NCI-H187 treated with DMSO at 0.1 percent for 48 hours (cell line): ENCODE data around the gene IL18R1.

Source experiments
- DNase-seq: peaks from one replicate; lab custom pipeline; 2025; lab: John Stamatoyannopoulos, UW

The IL18R1 gene

DNA sequence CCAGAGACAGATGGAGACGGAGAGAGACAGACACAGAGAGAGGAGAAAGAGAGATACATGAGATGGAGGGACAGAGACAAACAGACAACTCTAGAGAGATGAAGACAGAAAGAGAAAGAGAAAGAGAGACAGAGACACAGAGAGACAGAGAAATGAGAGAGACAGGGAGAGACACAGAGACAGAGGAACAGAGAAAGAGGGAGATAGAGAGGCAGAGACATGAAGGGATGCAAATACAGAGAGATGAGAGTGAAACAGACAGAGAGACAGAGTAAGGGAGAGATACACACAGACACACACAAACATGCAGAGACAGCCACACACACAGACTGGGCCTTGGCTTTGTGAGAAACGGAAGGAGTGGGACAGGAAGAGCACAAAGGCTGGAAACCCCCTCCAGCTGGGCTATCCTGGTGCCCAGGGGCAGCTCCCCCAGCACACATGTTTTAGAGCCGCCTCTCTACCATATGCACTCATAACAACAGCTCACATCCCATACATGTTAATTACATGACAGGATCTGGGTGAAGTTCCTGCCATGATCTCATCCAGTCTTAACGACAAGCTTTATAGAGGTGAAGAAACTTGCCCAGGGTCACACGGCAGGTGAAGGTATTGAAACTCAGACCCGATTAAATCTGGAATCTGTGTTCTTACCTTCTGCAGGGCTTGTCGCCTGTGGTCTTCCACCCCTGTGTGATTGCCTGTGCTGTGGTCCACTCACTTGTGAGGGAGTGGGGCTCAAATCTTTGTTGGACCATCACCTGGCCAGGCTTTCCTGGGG lies 32.4 kb downstream of the IL18R1 start:
- DNase-seq, result no peak

DNA sequence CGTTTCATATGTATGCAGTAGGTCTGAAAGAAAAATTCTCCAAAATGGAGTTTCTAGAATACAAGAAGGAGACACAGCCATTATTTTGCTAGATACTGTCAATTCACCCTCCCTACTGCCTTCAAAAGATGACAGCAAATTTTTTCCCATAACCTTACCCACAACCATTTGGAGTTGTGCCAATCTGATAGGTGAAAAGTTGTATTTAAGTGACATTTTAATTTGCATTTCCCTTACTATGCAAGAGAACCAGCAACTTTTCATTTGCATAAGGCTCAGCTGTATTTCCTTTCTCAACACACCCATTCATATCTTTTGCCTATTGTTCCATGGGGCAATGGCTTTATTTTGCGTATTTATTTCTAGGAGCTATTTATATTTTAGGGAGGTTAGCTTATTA lies 36.0 kb downstream of the IL18R1 start:
- DNase-seq, result no peak

DNA sequence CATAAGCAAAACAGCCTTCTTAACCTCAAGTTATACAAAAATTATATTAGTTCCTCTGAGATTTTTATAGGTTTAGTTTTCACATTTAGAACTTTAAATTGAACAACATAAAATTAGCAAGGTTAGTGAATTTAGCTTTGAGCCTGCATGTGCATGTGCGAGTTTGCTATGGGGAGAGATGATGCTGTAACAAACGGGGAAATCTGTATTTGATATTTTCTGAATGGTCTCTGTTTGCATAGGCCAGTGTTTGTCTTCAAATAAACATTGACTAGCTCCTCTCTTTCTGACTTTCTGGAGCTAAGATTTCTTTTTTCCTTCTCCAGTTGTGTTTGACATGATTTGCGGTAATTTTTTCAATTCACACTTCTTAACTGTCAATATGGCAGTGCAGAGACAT lies 36.5 kb downstream of the IL18R1 start:
- no peak for DNase-seq

DNA sequence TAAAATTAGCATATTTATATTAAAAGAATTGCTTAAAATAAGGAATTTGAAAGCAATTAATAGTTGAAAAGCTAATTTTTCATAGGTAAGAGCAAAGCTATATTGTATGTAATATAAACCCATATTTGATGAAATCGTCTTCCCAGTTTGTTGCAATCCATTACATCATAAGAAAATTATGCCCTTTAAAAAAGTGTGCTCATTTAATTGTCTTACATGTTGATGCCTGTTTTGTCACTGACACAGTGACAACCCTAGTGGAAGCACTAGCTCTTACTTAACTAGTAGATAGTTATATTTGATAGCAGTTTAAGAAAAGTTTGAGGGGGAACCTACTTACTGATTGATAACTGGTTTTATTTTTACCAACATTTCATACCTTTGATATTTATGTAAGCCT lies 37.3 kb downstream of the IL18R1 start:
- no peak for DNase-seq

DNA sequence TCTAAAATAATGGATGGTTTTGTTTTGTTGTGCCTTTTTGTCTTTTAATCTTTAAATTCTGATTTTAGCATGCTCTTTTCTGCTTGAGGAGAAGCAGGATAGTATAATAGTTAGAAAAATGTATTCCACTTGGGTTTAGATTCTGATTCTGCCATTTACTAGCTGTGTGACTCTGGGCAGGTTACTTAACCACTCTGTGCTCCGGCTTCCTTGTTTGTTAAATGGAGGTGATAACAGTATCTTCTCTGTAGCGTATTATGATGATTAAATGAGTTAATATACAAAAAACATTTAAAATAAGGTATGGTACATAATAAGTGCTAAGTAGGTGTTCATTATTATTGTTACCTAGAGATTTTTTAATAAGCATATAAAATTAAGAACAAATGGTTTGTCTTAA lies 40.4 kb downstream of the IL18R1 start:
- no peak for DNase-seq

DNA sequence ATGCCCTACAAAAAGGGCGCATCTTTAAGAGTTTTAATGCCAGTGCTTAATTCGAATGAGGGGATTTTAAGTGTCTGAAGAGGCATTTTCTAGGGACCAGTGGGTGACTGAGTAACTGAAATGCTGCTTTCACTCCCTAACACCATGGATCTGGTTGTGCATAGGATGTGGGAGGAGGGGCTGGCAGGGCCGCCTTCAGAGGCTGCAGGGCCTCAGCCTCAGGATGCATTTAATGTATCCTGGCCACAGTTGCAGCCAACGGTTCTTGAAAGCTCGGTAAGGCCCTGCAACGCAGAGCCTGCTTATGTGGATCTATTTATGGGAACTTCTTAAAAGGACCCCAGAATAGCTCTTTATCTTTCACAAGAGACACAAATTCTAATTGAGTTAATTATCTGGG lies 41.6 kb downstream of the IL18R1 start:
- DNase-seq, result no peak

DNA sequence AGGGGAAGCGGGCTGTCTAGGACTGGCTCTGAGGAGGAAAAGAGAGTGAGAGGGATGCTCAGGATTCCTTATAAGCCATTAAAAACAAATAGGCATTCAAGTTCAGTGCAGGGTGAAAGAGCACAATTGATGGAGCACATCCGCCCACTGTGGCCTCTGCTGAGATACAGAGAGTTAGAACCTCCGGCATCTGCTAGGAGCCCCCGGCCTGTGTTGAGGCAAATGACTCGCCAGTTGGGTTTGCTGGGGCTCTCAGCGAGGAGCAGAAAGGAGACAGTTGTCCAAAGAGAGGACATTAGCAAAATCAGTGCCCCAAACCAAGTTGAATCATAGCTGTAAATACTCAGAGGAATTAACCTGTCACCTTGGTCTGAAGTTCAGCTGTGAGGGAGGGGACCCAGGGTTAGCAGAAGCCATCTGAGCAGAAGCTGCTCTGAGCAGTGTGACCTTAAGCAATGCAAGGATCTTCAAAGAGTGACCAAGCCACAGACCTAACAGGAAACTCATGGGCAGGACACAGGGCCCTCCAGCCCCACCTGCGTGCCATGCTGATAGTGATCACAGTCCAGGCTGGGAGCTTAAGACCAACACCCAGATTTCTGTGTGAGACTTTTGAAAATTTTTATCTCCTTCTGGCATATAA lies 44.0 kb downstream of the IL18R1 start:
- no peak for DNase-seq

DNA sequence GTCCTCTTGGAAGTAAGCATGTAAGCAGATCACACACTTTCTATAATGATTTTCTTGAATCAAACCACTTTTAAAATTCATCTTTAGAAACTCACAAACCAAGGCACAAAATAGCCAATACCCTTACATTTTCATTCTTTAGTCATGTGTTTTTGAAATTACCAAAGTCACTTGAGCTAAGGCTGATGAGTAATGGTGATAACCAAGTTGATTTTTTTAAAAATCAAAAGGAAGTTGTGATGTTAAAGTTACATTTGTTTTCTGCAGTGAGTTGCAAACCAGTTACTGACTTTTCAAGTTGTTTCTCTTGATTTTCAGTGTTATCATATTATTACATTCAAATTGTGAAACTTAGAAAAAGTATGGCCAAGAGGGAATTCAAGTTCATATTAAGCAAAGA lies 45.9 kb downstream of the IL18R1 start:
- DNase-seq, result no peak

DNA sequence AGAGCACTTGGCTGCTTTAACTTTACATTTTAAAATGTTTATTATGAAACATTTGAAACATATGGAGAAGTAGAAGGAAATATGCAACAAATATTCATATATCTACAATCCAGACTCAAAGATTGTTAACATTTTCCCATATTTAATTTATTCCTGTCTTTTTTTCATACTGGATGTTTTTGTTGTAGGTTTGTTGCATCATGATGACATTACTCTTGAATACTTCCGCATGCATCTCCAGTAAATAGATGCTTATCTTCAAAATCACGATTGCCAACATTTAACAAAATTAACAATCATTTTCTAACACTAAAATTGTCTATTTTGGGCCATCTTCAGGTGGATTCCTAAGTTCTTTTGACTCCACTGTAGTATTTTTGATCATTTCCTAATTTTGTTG lies 46.3 kb downstream of the IL18R1 start:
- no peak for DNase-seq

DNA sequence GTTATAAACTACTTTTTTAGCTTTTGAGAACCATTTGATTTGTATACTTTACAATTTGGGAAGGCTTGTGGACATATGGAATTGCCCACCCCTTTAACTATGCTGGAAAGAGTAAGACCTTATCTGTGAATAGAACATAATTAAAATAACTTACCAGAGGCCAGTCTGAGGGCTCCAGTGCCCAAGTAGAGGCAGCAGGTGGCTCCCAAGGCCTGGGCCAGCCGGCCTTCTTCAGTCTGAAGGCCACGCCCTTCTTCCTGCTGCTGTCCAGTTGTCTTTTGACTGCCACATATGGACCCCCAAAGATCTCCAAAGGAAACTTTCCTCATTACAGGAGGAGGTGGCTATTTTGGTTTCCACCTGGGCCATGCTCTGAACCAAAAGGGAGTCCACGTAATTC lies 55.4 kb downstream of the IL18R1 start:
- no peak for DNase-seq

DNA sequence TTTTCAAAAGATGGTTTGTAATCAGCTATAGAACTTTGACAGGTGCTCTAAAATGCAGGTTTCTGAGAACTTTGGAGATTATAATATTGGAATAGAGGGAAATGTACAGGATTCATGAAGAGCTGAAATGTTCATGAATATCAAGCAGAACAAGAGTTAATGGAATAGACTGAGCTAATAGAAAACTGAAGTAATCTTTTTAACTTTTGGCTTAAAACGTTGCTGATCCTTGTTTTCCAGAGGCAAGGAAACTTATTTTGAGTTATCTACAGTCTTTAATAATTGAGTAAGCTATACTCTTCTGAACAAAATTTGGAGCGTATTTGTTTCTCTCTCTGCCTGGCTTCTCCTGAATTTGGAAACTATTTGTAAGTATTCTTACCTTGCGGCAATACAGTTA lies 56.6 kb downstream of the IL18R1 start:
- DNase-seq, result no peak

DNA sequence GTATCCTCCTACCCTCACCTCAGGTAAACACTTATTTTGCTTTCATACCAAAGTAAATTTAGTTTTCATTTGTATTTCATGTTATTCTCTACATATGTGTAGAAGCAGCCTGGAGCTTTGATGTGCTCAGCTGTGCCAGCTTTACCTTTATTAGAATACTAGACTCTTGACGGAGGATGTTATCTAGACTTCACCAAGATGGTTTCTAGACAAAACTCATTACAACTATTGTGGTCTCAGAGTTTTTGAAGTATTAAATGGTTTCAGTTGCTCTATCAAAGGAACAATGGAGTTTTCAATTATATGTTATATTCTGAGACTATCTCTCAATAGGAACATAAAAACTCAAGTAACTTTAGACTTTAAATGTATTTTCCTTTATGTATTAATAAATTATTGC lies 62.4 kb downstream of the IL18R1 start:
- DNase-seq, result no peak

DNA sequence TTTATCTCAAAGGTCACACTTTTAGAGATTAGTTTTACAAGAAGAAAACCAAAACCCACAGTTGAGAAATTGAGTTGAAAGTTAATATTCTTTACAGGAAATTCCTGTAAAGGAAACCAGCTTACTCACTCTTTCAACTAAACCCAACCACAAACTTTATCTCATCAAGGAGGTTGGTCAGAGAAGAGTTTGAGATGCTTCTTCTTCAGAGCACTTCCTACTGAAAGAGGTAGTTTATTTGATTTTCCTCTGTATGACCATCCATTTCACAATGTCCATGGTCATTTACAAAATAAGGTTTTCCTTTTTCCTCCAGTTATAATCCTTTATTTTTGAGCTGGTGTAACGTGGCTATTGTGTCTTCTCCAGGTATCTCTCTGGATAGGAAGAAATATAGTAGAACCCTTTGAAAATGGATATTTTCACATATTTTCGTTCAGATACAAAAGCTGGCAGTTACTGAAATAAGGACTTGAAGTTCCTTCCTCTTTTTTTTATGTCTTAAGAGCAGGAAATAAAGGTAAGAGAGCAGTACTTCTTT lies 62.9 kb downstream of the IL18R1 start:
- no peak for DNase-seq

DNA sequence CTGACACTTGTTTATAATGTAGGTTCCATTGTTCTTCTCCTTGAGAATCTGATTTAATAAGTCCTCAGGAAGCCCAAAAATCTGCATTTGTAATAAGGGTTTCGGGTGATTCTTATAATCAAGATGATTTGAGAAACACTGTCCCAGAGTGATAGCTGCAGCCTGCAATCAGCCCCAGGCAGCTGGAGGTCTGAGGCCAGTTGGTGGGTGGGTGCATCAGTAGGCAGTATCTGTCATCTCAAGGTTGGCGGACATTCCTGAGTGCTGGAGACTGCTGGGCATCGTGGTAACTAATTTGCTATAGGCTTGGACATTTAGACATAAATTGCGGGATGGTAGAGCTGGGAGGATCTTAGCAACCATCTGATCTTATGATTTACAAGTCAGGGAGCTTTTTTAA lies 64.7 kb downstream of the IL18R1 start:
- no peak for DNase-seq

DNA sequence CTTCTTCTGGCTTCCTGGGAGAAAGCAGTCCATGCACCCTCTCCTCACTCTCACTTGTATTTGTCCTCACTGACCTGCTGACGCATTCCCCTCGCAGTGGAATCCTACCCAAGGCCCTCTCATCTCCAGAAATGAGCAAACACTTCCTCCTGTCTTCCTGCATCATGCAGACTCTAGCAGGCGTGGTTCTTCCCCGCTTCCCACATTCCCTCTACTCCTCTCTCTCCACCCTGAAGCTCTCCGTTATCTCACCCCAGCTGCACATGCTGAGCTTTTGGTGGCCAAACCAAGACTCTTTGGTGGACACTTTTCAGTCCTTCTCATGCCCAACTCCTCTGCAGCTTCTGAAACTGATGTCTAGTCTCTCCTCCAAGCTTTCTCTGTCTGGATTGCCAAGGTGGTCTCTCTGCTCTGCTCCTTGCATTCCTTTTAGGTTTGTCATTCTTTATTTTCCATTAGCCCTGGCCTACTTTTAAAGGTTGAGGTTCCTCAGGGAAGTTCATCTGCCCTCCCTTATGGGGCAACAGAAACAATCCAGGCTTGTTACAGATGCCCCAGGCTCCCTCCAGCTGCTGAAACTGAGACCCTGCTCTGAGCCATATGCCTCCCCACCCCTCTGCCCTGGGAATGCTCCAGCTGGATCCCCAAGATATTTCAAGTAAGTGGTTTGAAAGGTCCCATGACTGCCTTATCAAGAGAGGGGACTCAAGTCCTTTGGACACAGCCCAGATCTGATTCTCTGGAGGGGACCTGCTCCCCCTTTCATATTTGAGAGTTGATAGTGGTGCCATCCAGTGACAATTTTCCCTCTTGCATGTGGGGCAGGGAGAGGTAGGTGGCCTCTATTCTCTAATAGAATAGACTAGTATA lies 66.5 kb downstream of the IL18R1 start:
- no peak for DNase-seq

DNA sequence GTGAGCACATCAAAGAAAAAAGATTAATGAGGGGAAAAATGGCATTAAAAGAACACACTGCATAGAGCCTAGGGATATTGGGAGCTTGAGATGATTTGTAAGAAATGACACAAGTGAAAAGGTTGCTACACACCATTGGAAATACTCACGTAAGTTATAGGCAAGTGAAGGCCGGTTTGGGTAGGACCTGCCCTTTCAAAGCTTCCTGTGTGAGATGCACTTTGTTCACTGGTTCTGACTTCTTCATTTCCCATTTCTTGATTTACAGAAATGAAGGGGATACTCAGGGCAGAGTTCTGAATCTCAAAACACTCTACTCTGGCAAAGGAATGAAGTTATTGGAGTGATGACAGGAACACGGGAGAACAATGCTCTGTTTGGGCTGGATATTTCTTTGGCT lies 67.3 kb downstream of the IL18R1 start, which contains the start of gene IL18RAP:
IL18RAP (plus strand) TSS at position 251 of the 400 bp plus-strand sequence; CDS start at position 369, 118 bp downstream.
- DNase-seq, result no peak

DNA sequence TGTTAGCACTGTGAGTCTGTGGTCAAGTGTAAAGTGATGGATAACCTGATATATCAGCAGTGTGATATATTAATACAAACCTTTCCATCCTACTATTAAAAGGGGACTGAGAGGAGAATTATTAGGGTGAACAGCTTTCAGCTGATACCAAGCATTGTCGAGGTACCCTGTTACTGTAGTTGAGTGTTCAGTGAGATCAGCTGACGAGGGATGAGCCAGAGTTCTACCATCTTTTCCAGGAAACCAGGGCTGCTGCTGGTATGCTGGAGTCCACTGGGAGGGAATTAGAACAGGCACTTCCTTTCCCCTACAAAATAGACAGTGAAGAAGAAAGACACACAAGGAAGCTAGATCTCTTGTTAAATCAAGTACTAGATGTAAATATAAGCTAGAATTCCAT lies 67.8 kb downstream of the IL18R1 start:
- DNase-seq, result no peak

DNA sequence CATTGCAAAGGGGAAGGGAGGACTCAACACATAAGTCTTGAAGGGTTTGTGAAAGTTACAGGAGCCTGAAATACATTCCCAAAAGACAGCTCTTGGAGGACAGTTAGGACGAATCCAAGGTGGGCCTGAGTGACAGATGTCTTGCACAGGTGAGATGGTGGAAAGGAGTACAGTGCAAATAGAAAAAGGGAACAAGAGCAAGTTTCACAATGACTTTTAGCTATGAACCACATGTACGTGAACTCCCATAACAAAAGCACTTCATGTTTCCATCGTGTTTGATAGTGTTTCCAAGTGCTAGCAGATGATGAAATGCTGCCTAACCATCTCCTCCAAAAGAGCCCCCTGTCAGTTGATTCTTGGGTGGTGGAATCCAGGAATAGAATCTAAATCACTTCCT lies 69.2 kb downstream of the IL18R1 start:
- DNase-seq, result no peak

DNA sequence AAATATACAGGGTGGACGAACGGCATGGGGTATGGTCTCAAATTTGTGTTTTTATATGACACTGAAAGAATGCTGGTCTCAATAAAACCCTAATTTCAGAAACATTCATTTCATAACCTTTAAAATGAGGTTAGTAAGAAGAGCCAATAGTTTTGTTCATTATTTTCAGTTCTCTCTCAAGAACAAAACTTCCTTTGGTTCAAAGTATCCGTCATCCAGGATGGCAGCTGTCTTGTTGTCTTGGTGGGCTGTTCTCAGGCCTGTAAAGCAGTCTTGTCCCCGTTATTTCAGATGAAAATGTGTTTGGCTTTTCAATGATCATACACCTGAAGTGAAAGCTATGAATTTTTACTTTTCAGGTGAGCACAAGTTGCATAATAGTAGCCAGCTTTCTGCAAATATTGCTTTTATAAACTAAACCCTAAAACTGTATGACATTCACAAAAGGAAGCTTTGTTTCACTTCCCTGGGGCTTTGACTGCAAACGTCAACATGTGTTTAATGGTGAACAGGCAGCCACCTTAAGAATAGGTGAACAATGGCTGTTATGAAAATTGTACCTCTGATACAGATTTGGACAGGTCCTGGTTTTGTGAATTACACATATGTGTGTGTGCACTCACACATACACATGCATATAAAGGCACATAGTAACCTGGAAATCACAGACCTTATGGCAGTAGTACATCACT lies 70.0 kb downstream of the IL18R1 start:
- DNase-seq, result no peak

DNA sequence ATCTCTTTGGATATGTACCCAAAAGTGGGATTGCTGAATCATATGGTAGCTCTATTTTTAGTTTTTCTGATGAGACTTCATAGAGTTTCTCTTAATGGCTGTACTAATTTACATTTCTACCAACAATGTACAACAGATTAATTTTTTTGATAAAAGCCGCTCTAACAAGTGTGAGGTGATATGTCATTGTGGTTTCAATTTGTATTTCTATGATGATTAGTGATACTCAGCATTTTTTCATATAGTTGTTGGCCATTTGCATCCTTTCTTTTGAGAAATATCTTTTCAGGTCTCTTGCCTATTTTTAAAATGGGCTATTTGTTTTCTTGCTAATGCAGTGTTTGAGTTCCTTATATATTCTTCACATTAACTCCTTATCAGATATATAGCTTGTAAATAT lies 71.7 kb downstream of the IL18R1 start:
- DNase-seq, result no peak

DNA sequence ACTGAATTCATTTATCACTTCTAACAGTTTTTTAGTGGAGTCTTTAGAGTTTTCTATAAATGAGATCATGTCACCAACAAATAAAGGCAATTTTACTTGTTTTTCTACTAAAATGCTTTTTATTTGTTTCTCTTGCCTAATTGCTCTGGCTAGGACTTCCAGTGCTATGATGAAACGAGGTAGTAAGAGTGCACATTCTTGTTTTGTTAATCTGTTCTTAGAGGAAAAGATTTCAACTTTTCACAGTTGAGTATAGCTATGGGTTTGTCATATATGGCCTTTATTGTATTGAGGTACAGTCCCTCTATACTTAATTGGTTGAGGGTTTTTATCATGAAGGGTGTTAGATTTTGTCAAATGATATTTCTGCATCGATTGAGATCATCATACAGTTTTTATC lies 73.0 kb downstream of the IL18R1 start:
- DNase-seq, result no peak

DNA sequence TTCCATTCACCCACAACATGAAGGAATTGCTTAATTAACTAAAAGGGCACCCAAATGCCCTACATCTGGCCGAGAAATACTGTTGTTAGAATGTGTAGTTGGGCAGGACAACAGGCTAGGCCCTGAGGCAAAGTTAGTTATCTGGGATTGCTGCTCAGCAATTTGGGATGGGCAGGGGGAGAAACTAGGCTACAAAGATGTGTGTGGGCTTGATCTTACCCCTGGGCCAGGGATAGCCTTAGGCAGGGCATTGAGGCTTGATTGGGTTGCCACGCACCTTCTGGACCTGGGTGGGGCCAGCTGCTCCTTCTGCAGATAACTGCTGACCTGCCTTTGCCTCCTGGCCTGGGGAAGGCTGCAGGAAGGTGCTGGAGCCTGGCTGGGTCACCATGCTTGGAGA lies 76.8 kb downstream of the IL18R1 start:
- no peak for DNase-seq
